ENCODE results near the gene KDM2A.

Gene KDM2A

DNA sequence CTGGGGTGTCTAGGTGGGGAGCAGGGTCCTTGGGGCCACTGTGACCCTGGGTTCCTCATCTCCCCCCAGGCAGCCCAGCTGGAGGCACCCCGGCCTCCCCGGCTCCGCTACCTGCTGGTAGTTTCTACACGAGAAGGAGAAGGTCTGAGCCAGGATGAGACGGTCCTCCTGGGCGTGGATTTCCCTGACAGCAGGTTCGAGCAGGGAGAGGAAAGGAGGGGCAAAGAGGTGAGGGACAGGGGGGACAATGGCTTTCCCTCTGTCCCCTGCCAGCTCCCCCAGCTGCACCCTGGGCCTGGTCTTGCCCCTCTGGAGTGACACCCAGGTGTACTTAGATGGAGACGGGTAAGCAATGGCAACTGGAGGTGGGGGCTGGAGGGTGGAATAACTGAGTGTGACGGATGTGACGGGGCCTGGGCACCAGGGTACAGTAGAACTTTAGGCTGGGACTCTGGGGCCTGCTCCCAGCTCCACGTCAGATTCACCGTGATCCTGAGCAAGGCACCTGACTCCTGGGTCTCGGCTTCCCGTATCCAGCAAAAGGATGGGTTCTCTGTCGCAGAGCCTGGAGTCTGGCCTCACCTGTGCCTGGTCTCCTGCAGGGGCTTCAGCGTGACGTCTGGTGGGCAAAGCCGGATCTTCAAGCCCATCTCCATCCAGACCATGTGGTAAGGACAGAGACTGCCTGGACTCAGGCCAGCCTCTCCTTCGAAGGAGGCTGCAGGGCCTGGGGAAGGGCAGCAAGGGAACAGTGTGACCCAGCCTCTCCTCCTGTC lies 187.9 kb downstream of the KDM2A start:
- DNase-seq, result no peak

DNA sequence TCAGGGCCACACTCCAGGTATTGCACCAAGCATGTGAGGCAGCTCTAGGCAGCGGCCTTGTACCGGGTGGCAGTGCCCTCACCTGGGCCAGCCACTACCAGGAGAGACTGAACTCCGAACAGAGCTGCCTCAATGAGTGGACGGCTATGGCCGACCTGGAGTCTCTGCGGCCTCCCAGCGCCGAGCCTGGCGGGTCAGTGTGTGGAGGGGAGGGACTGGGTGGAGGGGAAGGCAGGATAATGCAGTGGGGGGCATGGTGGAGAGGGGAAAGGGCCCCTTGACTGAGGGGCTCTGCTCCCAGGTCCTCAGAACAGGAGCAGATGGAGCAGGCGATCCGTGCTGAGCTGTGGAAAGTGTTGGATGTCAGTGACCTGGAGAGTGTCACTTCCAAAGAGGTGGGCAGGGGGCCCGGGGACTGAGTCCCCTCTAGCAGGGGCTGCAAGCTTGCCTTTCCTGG lies 188.5 kb downstream of the KDM2A start:
- no peak for DNase-seq
